OCI-LY1 (cell line): ENCODE data around the gene VTI1A.

Experiments used
- EZH2 ChIP-seq: fragments of 200-600 bp; sonication (generic), shearing (Covaris generic); IDR thresholded peaks from 2 replicates; pipeline ENCODE4 v1.8.0; 2017; ENCODE audit warnings: borderline replicate concordance, mixed run types, mild to moderate bottlenecking, antibody characterized with exemption, low read length, moderate library complexity, mixed read lengths
- TF ChIP-seq, protein P1 (sequence below): fragments of 200-600 bp; sonication (generic), shearing (Covaris generic); IDR thresholded peaks from 2 replicates; pipeline ENCODE4 v1.5.1; 2017; ENCODE audit warnings: mild to moderate bottlenecking, antibody characterized with exemption, low read length, moderate library complexity, mixed read lengths

DNA sequence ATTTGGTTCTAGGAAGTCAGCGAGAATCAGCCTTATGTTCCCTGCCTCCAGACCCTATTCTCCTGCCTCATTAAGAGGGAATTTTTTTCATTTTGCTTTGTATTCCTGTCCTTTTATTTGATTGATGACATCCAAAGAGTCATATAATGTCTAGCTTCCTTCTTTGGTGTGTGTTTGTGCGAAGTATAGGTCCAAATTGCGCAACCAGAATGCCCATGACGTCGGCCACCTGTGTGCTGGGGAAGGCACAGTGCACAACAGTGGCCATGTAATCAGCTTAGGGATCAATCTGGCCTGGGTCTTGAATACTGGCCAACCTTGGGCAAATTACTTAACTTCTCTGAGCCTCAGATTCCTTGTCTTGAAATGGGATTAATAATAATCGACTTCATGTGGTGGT is 206.2 kb downstream of the VTI1A start:
- TF ChIP-seq, protein P1, sequence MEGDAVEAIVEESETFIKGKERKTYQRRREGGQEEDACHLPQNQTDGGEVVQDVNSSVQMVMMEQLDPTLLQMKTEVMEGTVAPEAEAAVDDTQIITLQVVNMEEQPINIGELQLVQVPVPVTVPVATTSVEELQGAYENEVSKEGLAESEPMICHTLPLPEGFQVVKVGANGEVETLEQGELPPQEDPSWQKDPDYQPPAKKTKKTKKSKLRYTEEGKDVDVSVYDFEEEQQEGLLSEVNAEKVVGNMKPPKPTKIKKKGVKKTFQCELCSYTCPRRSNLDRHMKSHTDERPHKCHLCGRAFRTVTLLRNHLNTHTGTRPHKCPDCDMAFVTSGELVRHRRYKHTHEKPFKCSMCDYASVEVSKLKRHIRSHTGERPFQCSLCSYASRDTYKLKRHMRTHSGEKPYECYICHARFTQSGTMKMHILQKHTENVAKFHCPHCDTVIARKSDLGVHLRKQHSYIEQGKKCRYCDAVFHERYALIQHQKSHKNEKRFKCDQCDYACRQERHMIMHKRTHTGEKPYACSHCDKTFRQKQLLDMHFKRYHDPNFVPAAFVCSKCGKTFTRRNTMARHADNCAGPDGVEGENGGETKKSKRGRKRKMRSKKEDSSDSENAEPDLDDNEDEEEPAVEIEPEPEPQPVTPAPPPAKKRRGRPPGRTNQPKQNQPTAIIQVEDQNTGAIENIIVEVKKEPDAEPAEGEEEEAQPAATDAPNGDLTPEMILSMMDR, result no peak
- no peak for TF ChIP-seq EZH2
